Measurements from ENCODE around the gene B3GNT8.

B3GNT8 gene

DNA sequence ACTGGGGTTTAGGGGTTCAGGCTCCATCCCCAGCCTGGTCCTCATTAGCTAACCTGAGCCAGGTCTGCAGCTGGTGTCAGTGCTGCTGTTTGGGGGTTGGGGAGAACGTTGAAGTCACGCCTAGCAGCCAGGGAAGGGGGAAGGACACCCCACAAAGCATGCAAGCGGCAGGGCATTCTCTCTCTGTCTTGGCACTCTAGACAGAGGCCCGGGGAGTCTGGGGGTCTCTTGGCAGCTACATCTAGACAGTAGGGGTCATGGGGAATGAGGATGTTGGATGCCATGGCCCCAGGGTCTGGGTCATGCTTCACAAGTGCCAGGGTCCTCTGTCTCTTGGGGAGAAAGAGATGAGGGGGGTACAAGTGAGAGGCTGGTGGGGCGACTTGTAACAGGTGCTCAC, 18.4 kb upstream of the B3GNT8 start:
- Histone ChIP-seq H3K27me3 (replicated peaks; ENCODE audit: control insufficient read depth, insufficient read depth, low read length) (no peaks in the 10 kb centered on the region), H3K4me3 (replicated peaks; ENCODE audit: low read depth, low read length) (no peak overlapping the region), H3K36me3 (ENCODE audit: control insufficient read depth, insufficient read depth, low read length) (no peaks in the 10 kb centered on the region)
- TF ChIP-seq CTCF (IDR thresholded peaks at IDR 0.05; ENCODE audit: insufficient read depth, low read length, poor library complexity, severe bottlenecking): no peak
- DNase-seq (ENCODE audit: extremely low read depth, insufficient read length): no peak

GRCh38 chr19:41443813-41444455, 16.8 kb upstream of the B3GNT8 start:
- no peaks in the 10 kb centered on the region for H3K36me3 ChIP-seq (ENCODE audit: control insufficient read depth, insufficient read depth, low read length)
- no peaks in the 10 kb centered on the region for H3K27me3 ChIP-seq (replicated peaks; ENCODE audit: control insufficient read depth, insufficient read depth, low read length)
- no peak overlapping the region for H3K4me3 ChIP-seq (replicated peaks; ENCODE audit: low read depth, low read length)
- DNase-seq (ENCODE audit: extremely low read depth, insufficient read length): no peak
- TF ChIP-seq CTCF (IDR thresholded peaks at IDR 0.05; ENCODE audit: insufficient read depth, low read length, poor library complexity, severe bottlenecking): no peak

DNA sequence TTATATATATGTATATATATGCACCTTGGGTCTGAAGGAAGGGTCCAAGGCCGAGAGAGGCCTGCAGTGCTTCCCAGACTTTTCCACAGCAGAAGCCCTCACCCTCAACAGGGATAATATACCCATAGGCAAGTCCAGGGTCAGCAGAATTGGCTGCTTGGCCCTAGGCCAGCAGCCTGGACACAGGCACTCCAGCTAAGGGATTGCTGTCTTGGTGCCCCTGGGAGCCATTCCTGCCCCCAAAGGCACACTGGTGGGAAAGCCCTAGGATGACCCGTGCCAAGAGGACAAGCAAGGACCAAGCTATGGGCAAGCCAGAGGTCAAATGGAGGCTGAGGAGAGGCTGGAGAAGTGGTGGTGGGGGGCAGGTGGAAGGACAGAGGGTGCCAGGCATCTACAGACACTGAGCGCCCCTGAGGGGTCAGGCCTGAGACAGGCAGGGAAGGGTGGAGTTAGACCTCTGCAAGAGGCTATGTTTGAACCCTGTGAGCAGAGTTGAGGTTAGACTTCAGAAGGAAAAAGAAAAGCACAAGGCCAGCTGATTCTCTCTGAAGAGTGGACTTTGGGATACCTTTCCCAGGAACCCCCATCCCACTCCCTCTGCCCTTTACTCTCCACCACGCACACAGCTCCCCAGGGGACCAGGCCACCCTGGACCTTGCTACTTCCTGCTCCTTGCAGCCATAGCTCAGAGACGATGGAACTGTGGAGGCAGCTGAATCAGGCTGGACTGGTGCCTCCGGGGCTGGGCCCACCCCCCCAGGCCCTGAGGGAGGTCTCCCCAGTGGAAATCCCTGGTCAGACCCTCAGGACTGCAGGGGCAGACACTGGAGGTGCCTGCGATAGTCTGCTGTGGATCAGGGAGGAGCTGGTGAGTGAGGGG, 15.5 kb upstream of the B3GNT8 start, which contains the start of gene ERICH4:
TSS of gene ERICH4 (plus strand) at position 684 of the 883 bp plus-strand sequence. CDS start at position 698, 14 bp downstream.
- H3K4me3 ChIP-seq (replicated peaks; ENCODE audit: low read depth, low read length): no peak within 1 kb of the TSS
- no peaks in the 10 kb centered on the region for H3K27me3 ChIP-seq (replicated peaks; ENCODE audit: control insufficient read depth, insufficient read depth, low read length)
- no peaks in the 10 kb centered on the region for H3K36me3 ChIP-seq (ENCODE audit: control insufficient read depth, insufficient read depth, low read length)
- TF ChIP-seq CTCF (IDR thresholded peaks at IDR 0.05; ENCODE audit: insufficient read depth, low read length, poor library complexity, severe bottlenecking): no peak
- no peak for DNase-seq (ENCODE audit: extremely low read depth, insufficient read length)

DNA sequence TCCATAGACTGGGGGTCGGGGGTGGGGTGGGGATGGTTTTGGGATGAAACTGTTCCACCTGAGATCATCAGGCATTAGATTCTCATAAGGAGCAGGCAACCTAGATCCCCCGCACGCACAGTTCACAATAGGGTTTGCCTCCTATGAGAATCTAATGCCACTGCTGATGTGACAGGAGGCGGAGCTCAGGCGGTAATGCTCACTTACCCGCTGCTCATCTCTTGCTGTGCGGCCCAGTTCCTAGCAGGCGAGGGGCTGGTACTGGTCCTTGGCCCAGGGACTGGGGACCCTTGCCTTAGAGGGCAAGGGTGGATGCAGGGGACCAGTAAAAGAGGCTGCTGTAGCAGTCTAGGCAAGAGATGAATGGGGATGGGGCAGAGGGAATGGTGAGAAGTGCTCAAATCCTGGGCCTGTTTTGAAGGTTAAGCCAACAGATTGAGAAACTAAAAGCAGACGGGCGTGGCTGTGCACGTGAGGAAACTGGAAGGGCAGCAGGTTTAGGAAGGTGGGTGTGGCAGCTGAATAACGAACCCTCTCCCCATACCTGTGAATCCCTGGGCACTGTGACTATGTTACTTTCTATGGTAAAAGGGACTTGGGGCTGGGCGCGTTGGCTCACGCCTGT, 14.3 kb upstream of the B3GNT8 start:
- DNase-seq (ENCODE audit: extremely low read depth, insufficient read length): no peak
- no peaks in the 10 kb centered on the region for H3K36me3 ChIP-seq (ENCODE audit: control insufficient read depth, insufficient read depth, low read length)
- no peak for TF ChIP-seq CTCF (IDR thresholded peaks at IDR 0.05; ENCODE audit: insufficient read depth, low read length, poor library complexity, severe bottlenecking)
- H3K4me3 ChIP-seq (replicated peaks; ENCODE audit: low read depth, low read length): no peak overlapping the region
- H3K27me3 ChIP-seq (replicated peaks; ENCODE audit: control insufficient read depth, insufficient read depth, low read length): no peaks in the 10 kb centered on the region

GRCh38 chr19:41439441-41440222, 12.5 kb upstream of the B3GNT8 start, which contains the start of gene DMAC2:
DMAC2 (minus strand) TSS chr19:41439912; CDS start chr19:41439899, 13 bp downstream.
- DNase-seq (ENCODE audit: extremely low read depth, insufficient read length): peak; percentile 93
- TF ChIP-seq CTCF (IDR thresholded peaks at IDR 0.05; ENCODE audit: insufficient read depth, low read length, poor library complexity, severe bottlenecking): peak; percentile 72
- H3K27me3 ChIP-seq (replicated peaks; ENCODE audit: control insufficient read depth, insufficient read depth, low read length): no peaks in the 10 kb centered on the region
- peak within 1 kb of the TSS; percentile 95 for H3K4me3 ChIP-seq (replicated peaks; ENCODE audit: low read depth, low read length)
- peaks cover 2% of the 10 kb centered on the region; the same call in 1 of the 2 replicates for H3K36me3 ChIP-seq (ENCODE audit: control insufficient read depth, insufficient read depth, low read length)
